GM21717 (cell line): ENCODE results near the gene TYW3.

Experiments
- ATAC-seq: cut with Tn5 transposase; IDR thresholded peaks from one replicate; pipeline ENCODE4 v1.9.1; 2021; ENCODE audit warnings: mild to moderate bottlenecking, moderate library complexity; ENCODE audit not compliant: unreplicated experiment

Gene TYW3, protein sequence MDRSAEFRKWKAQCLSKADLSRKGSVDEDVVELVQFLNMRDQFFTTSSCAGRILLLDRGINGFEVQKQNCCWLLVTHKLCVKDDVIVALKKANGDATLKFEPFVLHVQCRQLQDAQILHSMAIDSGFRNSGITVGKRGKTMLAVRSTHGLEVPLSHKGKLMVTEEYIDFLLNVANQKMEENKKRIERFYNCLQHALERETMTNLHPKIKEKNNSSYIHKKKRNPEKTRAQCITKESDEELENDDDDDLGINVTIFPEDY

DNA sequence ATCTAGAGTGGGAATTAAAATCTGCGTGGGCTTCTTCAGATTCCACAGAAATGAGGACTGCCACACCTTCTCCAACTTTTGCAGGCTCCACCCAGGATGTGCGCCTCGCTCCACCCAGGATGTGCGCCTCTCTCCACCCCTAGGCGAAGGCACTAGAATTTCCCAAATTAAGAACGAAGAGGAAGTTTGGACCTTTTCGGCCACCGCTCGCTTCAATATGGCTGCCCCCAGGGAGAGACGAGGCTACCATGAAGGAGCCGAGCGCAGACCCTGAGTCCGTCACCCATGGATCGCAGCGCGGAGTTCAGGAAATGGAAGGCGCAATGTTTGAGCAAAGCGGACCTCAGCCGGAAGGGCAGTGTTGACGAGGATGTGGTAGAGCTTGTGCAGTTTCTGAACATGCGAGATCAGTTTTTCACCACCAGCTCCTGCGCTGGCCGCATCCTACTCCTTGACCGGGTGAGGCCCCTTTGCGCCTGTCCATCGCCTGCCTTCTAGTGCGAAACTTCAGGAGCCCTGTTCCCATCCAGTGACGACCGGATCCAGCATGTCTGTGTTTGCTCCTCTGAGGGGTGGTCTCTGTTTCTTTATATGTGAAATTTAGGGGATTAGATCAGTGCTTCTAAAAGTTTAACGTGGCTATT, at the start of gene TYW3, which contains the start of gene CRYZ:
TYW3 (plus strand) TSS at position 193 of the 644 bp plus-strand sequence; CDS start at position 286, 93 bp downstream.
CRYZ (minus strand) TSS at position 91 of the 644 bp plus-strand sequence. CDS start 8,229 bp downstream, outside the sequence.
- ATAC-seq = peak; percentile 71

DNA sequence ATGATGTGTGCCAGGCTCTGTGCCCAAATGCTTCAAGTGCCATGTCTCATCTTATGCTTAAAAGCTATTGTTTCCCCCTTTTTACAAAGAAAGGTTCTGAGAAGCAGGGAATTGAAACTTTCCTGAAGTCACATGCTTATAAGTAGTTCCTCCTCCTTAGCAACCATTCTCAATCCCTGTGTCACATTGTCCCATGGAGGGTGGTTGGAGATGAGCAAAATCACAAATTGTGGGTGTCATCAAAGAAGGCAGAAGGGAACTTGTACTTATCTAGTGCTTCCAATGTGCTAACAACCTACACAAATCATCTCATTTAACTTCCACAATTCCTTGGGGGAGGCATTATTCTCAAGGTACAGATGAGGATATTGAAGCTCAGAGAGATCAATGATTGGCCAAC, 49.3 kb upstream of the TYW3 start:
- no peak for ATAC-seq

DNA sequence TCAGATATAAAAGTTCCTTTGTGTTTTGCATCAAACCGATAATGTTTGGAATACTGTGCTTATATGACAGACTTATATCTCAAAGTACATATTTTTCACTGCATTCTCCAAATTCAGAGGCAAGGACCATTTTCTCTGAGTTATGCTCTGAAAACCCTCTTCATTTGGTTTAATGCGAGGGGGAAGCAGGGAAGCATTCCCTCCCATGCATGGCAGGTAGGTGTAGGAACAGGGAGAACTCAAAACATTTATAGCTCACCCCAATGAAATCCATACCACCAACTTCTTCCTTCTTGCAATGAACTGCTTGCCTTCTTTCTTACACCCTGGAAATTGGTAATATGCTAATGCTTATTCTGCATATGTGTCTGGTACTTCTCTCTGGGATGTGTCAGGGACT, 48.7 kb upstream of the TYW3 start:
- ATAC-seq = no peak

DNA sequence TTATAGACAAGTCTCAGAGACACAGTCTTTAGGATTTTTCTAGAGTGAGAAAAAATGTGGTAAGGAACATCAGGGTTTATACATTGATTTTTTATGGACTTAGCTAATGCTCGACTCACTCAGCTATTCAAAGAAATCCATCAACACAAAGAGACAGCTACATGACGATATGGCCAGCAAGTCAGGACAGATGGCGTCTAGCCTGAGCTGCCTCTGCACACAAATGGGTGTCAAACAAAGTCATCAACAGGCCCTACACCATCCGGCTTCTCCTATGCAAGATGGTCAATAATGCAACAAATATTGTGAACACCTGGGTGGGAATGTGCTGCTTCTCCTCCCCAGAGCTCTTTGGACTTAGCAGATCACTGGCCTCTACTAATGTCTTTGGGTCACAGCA, 46.0 kb upstream of the TYW3 start:
- ATAC-seq = no peak

DNA sequence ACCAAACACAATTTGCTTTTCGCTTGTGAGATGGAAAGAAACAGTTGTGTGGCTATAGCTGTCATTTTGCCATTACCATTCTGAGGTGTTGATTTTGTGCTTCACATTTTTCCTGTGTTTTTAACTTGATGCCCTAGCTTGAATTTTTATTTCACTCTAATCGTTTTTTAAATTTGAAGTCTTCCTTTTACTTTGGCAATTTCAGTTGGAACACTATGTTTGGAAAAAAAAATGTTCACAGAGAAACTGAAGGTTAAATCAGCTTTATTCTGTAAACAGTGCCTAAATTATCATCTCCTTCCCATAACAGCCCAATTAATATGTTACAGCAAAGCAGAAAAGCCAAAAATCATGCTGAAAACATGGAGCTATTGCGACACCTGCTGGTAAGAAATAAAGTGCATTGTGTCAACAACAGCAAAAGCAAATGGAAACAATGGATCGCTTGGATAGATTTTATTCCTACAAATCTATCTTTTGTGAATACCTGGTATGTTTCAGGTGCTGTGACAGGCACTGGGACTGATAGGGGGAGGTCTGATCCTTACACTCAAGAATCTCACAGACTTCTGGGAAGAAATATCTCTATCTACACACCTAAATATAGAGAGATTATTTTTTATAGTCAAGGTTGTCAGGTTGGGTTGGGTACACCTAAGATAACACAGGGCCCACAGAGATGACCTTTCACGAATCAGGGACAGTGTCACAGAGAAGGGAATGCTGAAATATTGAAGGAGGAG, 43.2 kb upstream of the TYW3 start:
- peak; percentile 49 for ATAC-seq

DNA sequence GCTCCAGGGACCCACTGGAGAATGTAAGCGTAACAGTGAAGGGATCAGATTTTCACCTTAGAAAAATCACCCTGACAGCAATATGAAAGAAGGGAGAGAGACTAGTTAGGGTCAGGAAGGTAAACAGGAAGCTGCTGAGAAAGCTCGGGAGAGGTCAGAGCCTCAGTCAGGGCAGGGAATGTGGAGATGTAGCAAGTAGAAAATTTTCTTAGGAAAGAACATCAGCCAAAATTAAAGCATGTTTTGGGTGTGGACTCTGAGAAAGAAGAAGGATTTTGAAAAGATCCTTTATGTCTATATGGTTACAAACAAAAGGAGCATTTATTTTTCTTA, 42.6 kb upstream of the TYW3 start:
- no peak for ATAC-seq

DNA sequence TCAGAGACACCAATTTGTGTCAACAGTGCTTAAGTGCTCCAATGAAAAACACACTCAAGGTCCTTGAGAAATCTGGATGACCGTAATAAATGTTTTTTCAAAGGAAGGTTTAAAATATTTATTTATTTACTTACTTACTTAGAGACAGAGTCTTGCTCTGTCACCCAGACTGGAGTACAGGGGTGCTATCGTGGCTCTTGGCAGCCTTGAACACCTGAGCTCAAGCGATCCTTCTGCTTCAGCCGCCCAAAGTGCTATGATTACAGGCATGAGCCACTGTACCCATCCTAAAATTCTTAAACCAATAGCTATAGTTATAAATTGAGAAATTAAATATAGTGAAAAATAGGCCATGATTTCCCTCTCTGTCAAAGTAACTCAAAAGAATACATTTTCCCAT, 42.0 kb upstream of the TYW3 start:
- no peak for ATAC-seq

DNA sequence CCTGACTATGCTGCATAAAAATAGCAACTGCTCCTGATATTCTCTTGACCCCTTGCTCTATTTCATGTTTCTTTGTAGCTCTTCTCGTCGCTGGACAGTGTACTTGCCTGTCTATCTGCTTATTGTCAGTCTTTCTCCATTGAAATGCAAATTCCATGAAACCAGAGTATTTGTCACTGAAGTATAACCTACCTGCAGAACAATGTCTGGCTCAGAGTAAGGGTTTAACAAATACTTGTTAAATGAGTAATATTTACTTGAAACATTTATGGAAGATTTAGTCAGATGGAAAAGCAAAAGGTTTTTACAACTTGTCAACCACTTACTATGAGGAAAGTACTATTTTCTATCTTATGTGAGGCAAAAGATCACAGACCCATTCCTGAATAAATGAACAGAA, 39.5 kb upstream of the TYW3 start:
- no peak for ATAC-seq

DNA sequence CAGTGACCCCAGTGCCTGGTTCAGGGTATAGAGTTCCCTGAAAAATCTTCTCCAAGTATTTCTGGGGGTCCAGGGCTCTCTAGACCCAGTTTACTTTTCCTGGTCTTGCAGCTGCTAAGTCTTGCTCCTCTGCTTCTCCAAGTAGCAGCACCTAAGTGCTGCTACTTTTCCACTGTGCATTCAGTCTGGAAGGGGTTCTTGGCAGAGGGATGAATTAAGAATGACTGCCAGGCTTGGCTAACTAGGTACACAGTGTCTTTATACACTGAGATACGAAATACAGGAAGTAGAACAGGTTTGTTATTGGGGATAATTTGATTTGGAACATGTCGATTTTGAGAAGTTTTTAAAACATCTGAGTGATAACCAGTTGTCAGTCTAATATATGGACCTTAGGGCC, 35.1 kb upstream of the TYW3 start:
- no peak for ATAC-seq

DNA sequence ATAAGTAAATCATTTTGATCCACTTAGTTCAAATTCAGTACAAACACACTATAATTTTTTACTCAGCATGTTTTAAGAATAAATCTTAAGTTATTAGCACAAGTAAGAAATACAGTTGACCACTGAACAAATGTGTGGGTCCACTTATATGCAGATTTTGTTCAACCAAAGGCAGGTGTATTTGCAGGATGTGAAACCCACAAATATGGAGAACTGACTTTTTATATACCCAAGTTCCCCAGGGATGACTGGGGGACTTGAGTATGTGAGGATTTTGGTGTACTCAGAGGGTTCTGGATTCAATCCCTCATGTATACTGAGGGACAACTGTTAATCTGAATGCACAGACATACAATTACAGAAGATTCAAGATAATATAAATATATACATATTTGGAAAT, 33.6 kb upstream of the TYW3 start:
- no peak for ATAC-seq

DNA sequence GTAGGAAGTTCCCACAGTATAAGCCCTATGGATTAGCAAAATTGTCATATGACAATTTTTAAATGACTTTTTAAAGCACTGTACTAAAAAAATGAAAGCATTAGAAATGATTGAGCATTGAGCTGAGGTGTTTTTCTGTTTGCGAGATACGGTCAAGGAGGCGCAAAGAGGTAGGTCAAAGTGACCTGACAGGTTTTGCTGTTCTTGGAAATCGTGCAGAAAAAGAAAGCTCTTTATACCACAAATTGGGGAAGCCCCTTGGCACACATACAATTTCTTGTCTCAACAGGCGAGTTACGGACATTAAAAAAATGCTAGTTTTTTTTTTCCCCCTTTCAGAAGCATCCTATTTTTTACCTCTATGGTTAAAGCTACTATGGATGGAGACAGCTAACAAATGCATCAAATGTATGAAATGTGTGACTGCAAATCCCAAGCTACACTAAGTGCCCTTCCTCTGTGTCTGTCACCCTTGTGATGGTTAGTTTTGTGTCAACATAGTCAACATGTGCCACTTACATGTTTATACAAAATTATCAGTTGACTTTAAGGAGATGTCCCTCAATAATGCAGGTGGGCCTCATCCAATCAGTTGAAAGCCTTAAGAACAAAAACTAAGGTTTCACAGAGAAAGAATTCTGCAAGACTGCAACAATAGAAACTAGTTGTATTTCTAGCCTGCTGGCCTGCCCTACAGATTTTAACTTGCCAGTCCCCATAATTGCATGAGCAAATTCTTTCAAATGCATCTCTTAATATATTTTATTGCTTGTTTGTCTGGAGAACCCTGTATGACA, 29.4 kb upstream of the TYW3 start:
- no peak for ATAC-seq

DNA sequence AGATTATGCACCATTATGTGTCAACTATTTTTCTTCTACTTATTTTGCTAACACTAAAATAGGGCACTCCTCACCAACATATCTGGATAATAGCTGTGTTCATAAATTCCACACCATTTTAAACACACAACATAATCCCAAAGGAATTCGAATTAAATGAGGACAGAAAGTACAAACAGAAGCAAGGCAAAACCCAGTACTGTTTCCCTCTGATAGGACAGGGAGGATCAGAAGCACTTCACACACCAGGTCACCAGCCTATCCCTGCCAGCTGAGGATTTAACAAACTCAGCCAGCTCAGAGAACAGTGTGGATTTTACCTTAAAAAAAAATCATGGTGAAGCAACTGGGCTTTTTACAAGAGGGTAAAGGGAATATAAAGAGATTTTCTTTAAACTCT, 20.1 kb upstream of the TYW3 start:
- no peak for ATAC-seq

DNA sequence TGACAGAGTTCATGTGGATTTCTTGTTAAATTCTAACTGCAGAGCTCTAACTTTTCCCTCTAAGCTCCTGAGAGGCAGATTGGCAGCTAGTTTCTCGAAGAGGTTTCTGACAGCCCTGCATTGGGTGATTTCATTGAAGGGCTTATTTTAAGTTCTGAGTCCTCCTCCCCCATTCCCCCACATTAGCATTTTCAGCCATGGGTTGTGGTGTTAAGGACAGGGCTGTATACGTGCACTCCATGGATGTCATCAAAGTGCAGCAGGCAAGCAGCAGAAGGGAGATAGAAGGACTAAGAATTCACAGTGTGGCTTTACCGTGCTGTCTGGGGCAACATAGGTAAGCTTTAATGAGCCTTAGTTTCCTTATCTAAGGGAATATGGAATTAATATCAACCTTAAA, 19.1 kb upstream of the TYW3 start:
- ATAC-seq = no peak

DNA sequence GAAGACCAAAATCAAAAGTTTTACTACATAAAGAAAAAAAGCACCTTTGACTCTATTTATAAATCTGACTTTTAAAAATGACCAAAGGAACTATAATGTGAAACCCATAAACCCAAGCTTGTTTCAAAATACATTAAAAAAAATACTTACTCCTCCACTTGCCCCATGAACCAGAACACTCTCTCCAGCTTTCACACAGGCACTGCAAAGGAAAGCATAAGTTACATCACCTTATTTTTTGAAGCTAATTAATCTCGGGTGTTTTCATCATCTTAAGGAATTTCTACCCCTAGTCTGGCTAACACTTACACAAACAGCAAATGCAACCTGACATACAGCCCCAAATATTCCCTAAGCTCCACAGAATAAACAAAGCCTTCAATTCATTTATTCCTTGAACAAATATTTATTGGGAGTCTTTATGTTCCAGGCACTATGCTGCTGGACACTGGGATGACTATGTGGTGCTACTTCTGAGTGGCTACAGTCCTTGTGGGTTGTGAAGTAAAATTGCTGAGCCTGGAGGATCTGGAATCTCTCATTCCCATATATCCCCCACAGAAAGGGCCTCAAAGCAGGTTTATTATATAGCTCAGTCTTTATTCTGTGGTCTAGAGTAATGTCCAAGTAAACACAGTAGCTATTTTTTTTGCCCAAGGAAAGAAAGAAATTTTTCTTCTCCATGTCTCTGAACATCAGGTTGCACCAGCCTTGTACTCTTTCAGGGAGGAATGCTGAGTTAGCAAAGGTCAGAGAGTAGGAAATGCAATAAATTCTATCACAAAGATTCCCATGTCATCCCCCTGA, 18.3 kb upstream of the TYW3 start:
- ATAC-seq = peak; percentile 78

DNA sequence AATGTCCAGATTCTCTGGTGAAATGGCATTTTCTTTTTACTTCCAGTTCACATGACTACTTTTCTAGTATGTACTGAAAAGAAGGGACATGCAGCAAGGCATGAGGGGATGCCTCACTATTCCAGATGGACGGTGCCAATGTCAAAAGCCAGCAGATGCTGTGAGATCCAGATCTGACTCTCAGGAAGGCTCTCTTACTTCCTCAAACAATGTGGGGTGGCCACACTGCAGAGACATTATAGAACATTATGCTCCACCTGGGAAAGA, 17.8 kb upstream of the TYW3 start:
- peak; percentile 37 for ATAC-seq

DNA sequence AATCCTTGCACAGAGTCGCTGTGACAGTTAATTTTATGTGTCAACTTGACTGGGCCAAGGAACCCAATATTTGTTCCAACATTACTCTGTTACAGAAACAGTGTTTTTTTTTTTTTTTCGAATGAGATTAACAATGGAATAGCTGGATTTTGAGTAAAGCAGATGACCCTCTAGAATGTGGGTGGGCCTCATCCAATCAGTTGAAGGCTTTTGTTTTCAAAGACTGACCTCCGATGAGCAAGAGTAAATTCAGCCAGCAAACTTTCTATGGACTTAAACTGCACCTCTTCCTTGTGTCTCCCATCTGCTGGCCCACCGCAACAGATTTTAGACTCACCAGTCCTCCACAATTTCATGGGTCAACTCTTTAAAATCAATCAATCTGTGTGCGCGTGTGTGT, 17.1 kb upstream of the TYW3 start:
- ATAC-seq = no peak

DNA sequence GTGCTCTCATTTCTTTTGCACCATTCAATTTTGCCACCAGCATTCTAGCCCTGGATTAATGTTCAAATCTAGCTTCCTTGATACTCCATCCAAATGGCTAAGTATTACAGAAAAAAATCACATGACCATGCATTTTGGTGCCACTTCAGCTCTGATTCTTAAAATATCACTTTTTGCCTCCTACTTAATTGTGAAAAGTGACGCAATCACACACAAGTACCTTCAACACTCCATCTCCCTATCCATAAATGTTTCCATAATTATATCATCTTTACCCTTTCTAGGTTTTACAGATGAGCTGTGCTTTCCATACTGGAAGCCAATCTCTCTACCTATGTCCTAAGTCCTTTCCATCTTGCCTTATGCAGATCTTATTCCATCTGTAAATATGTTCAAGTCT, 16.1 kb upstream of the TYW3 start:
- ATAC-seq = no peak

DNA sequence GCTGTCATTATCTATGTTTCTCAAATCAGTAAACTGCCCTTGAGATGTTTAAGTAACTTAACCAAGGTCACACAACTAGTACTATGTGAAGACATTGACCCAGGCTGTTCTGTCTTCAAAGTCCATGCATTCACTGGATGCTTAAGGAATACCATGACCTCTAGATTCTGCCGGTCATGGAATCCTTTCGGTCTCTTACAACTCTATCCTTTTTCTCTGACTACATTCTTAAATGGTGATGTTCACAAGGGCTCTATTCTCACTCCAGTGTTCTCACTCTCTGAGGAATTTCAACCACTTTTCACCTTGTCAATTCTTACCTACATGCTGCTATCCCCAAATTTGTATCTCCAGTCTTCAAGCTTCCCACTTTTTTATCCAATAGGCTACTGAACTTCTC, 15.3 kb upstream of the TYW3 start:
- no peak for ATAC-seq

DNA sequence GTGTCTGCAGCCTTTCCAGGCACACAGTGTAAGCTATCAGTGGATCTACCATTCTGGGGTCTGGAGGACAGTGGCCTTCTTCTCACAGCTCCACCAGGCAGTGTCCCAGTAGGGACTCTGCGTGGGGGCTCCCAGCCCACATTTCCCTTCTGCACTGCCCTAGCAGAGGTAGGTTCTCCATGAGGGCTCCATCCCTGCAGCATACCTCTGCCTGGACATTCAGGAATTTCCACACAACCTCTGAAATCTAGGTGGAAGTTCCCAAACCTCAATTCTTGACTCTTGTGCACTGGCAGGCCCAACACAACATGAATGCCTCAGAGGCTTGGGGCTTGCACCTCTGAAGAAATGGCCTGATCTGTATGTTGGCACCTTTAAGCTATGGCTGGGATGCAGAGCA, 6.9 kb upstream of the TYW3 start:
- no peak for ATAC-seq

DNA sequence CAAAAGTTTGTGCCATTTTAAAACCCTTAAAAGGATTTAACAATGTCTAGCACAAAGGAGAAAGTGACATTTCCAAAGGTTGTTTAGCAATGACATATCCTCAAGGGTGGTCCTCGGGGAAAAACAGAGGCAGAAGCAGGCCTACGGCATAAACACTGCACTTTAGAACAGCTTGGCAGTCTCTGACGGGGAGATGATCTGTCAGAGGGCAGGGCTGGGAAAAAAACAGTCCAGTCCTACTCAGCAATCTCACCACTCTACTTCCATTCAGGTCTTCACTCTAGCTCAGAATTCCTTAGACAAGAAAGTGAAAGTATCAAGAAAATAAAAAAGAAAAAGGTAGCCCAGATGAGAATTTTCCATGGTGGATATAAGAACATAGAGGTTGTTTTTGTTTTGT, 4.2 kb upstream of the TYW3 start:
- ATAC-seq = no peak
